ENCODE data around the gene ZNF44.

GRCh38 chr19:12331211-12331941, 36.7 kb upstream of the ZNF44 start:
- TF ChIP-seq CTCF (IDR thresholded peaks at IDR 0.05; ENCODE audit: low read length), result no peak
- TF ChIP-seq EZH2 (IDR thresholded peaks at IDR 0.05; ENCODE audit: borderline replicate concordance, low read length), result no peak

Data from OCI-LY1 (cell line).